Endothelial cell of umbilical vein (primary cell): ENCODE measurements around the gene HDLBP. TPM values are rescaled to one million over a fixed set of nuclear protein-coding genes. Genes with fewer than 3 reads are reported as not detected.

Source experiments
- BruUV-seq: library from RNA; stranded (reverse); fragments of 400-500 nt; replicated peaks from 2 replicates; lab custom pipeline; 2021; lab: Mats Ljungman, UMichigan
- CTCF ChIA-PET: fragments of 300-600, 350-600 bp; sonication (Branson Sonifier 250); formaldehyde crosslinking; loops from one replicate; lab custom pipeline; 2021; ENCODE audit warnings: antibody characterized with exemption, inconsistent platforms; lab: Charles Lee
- POLR2A ChIA-PET: fragments of 300-600, 350-600 bp; sonication (Branson Sonifier 250); formaldehyde crosslinking; loops from one replicate; lab custom pipeline; 2021; ENCODE audit warnings: antibody characterized with exemption, inconsistent platforms; lab: Charles Lee
- DNase-seq: peaks from one replicate; pipeline ENCODE4 v3.0.0-alpha.2; 2011; ENCODE audit warnings: low read depth, low spot score
- FAIRE-seq: peaks from 2 replicates; lab custom pipeline; 2011; peaks lifted over from hg19 to GRCh38; lab: Jason Lieb, UNC
- H2AFZ ChIP-seq: 2 replicates; pipeline ENCODE4 v1.6.0; 2012; ENCODE audit warnings: low read depth, low read length, control low read depth, inconsistent platforms
- H3K27ac ChIP-seq: 2 replicates; pipeline ENCODE4 v1.5.1; 2011; ENCODE audit warnings: low read depth, mild to moderate bottlenecking, control low read depth, low read length, moderate library complexity; ENCODE audit not compliant: insufficient read depth
- H3K27me3 ChIP-seq, 2 experiments: 2 replicates each; pipeline versions ENCODE4 v1.6.0 to v1.6.1; 2011; ENCODE audit warnings: low read length in 2 of 2, mixed read lengths in 1 of 2; ENCODE audit not compliant: control insufficient read depth in 2 of 2, insufficient read depth in 2 of 2
- H3K36me3 ChIP-seq, 2 experiments: 2 replicates in 1 of 2; 3 replicates in 1 of 2; pipeline ENCODE4 v1.5.1; 2011; ENCODE audit warnings: low read length in 2 of 2, mild to moderate bottlenecking in 1 of 2, moderate library complexity in 1 of 2; ENCODE audit not compliant: control insufficient read depth in 2 of 2, insufficient read depth in 2 of 2; ENCODE audit errors: extremely low read depth in 1 of 2
- H3K4me1 ChIP-seq: 3 replicates; pipeline ENCODE4 v1.5.1; 2011; ENCODE audit warnings: mild to moderate bottlenecking, low read length; ENCODE audit not compliant: control insufficient read depth, insufficient read depth; ENCODE audit errors: extremely low read depth
- H3K4me2 ChIP-seq: 2 replicates; pipeline ENCODE4 v1.6.1; 2011; ENCODE audit warnings: low read length, control low read depth, mixed read lengths; ENCODE audit not compliant: insufficient read depth
- H3K4me3 ChIP-seq, 3 experiments: fragments of 200-600 bp in 1 of 3; sonication (generic), shearing (Covaris generic) in 1 of 3; replicated peaks in 1 of 3; 2 replicates each; pipeline ENCODE4 v1.5.1; 2011 to 2016; ENCODE audit warnings: control low read depth in 3 of 3, low read length in 3 of 3, mild to moderate bottlenecking in 2 of 3, inconsistent platforms in 1 of 3, low read depth in 1 of 3, moderate library complexity in 1 of 3; ENCODE audit not compliant: insufficient read depth in 1 of 3
- H3K79me2 ChIP-seq: 2 replicates; pipeline ENCODE4 v1.6.0; 2012; ENCODE audit warnings: low read length, inconsistent platforms; ENCODE audit not compliant: control insufficient read depth, insufficient read depth
- H3K9ac ChIP-seq: replicated peaks from 2 replicates; pipeline ENCODE3; 2011; ENCODE audit warnings: low read length, control low read depth; ENCODE audit not compliant: insufficient read depth; ENCODE audit errors: extremely low read depth
- H3K9me1 ChIP-seq: replicated peaks from 3 replicates; pipeline ENCODE4 v1.6.0; 2011; ENCODE audit warnings: mild to moderate bottlenecking, low read length; ENCODE audit not compliant: control insufficient read depth, insufficient read depth; ENCODE audit errors: extremely low read depth
- H3K9me3 ChIP-seq: replicated peaks from 2 replicates; pipeline ENCODE4 v1.5.1; 2012; ENCODE audit warnings: low read length, inconsistent platforms; ENCODE audit not compliant: control insufficient read depth, insufficient read depth
- H4K20me1 ChIP-seq: replicated peaks from 2 replicates; pipeline ENCODE3; 2011; ENCODE audit warnings: mild to moderate bottlenecking, low read length; ENCODE audit not compliant: control insufficient read depth, insufficient read depth; ENCODE audit errors: extremely low read depth
- CTCF ChIP-seq, 2 donors: IDR thresholded peaks; 1 replicate in 1 of 2; 2 replicates in 1 of 2; pipeline ENCODE4 v1.5.1; 2011; ENCODE audit warnings: low read length in 2 of 2, mild to moderate bottlenecking in 2 of 2, moderate library complexity in 2 of 2, control low read depth in 1 of 2, inconsistent platforms in 1 of 2, low read depth in 1 of 2; ENCODE audit not compliant: insufficient read depth in 1 of 2; ENCODE audit errors: extremely low read depth in 1 of 2
- EZH2 ChIP-seq: IDR thresholded peaks from 2 replicates; pipeline ENCODE4 v1.6.1; 2012; ENCODE audit warnings: borderline replicate concordance, low read depth, mild to moderate bottlenecking, moderate library complexity, low read length, inconsistent platforms; ENCODE audit not compliant: severe bottlenecking
- FOS ChIP-seq: IDR thresholded peaks from 2 replicates; pipeline ENCODE4 v1.6.1; 2011; ENCODE audit warnings: mild to moderate bottlenecking, low read length, moderate library complexity, borderline replicate concordance; ENCODE audit not compliant: insufficient read depth
- GATA2 ChIP-seq: IDR thresholded peaks from 2 replicates; pipeline ENCODE4 v1.7.0; 2011; ENCODE audit warnings: low read depth, mild to moderate bottlenecking, moderate library complexity, mixed read lengths, low read length; ENCODE audit not compliant: insufficient read length, insufficient read depth
- JUN ChIP-seq: IDR thresholded peaks from 2 replicates; pipeline ENCODE4 v1.6.1; 2011; ENCODE audit warnings: borderline replicate concordance, low read depth; ENCODE audit not compliant: insufficient read length, insufficient read depth
- MAX ChIP-seq: IDR thresholded peaks from 2 replicates; pipeline ENCODE4 v1.6.1; 2011; ENCODE audit not compliant: insufficient read depth, insufficient read length
- MYC ChIP-seq: IDR thresholded peaks from one replicate; pipeline ENCODE4 v1.6.1; 2011; ENCODE audit warnings: mild to moderate bottlenecking, low read depth, low read length
- POLR2A ChIP-seq: IDR thresholded peaks from 2 replicates; pipeline ENCODE4 v1.6.1; 2012; ENCODE audit warnings: low read depth, mild to moderate bottlenecking, control low read depth, low read length
- POLR2AphosphoS5 ChIP-seq: IDR thresholded peaks from 2 replicates; pipeline ENCODE4 v1.6.1; 2012; ENCODE audit warnings: low read depth, mild to moderate bottlenecking, control low read depth, low read length, moderate library complexity; ENCODE audit not compliant: insufficient read depth
- dilution Hi-C: fragments of 300-500 bp; cut with MboI; formaldehyde crosslinking; loops from one replicate; pipeline ENCODE4 v1.15.0; 2019; ENCODE audit warnings: low sequenced_read_pairs; ENCODE audit not compliant: extremely low pct_ligation_motif_present
- intact Hi-C: fragments of 100-400 bp; cut with micrococcal nuclease; formaldehyde crosslinking; loops from one replicate; pipeline ENCODE4 v1.10.0; 2022
- polyA plus RNA-seq, 4 experiments: library from polyadenylated mRNA; depleted of rRNA in 3 of 4; stranded (reverse) in 3 of 4; unstranded in 1 of 4; fragments of >200 nt; gene quantifications; 2 replicates each; pipeline versions ENCODE4 v1.2.1 to v1.2.3, GENCODE V29; 2011 to 2012; ENCODE audit warnings: missing spikeins in 1 of 4
- total RNA-seq: library from RNA; stranded (reverse); gene quantifications from 2 replicates; pipeline ENCODE4 v1.2.3, GENCODE V29; 2021

The HDLBP gene
- total and polyA plus RNA-seq, 2 donors (not counting 3 experiments of a cell fraction or from before 2014, with no cell fraction given) = 379 to 569 TPM

- DNase-seq = no peak
- Histone ChIP-seq H3K9ac (no peak overlapping the region), H3K27me3 (no peaks in the 10 kb centered on the region), H3K4me1 (no peaks in the 10 kb centered on the region), H3K4me2 (no peak overlapping the region), H3K27ac (no peak overlapping the region), H3K36me3 (peaks cover 4 to 5% of the 10 kb centered on the region in 2 experiments), H3K4me3 (no peak overlapping the region), H4K20me1 (no peaks in the 10 kb centered on the region), H2AFZ (no peak overlapping the region), H3K9me1 (no peaks in the 10 kb centered on the region), H3K79me2 (no peaks in the 10 kb centered on the region), H3K9me3 (no peaks in the 10 kb centered on the region)
- BruUV-seq = no TSS peak
- ChIA-PET CTCF (interaction anchor here (0.8 to 1.4 kb wide), 2 partner anchors 10 to 13 kb away, joined by 3 to 5 read pairs; no protein-coding TSS in a partner anchor), POLR2A (no interaction called here)
- no peak for TF ChIP-seq POLR2AphosphoS5
- no peak for TF ChIP-seq MYC
- no peak for TF ChIP-seq CTCF (IDR thresholded peaks at IDR 0.05; ENCODE audit: extremely low read depth in 1 of 2, insufficient read depth in 1 of 2, low read depth in 1 of 2, low read length in 2 of 2)
- TF ChIP-seq POLR2A = no peak
- no peak for TF ChIP-seq JUN
- TF ChIP-seq FOS = no peak
- TF ChIP-seq GATA2 = no peak
- TF ChIP-seq EZH2 = no peak
- TF ChIP-seq MAX = no peak
- no peak for FAIRE-seq
- dilution Hi-C loops (no loop called here), intact Hi-C loops (no loop called here)
Observed at GRCh38 chr2:241182531-241183133, 132.8 kb downstream of the HDLBP start.
